Muscle of back (tissue), 11 donors: ENCODE measurements around the gene CDH26. TPM values are rescaled to one million over a fixed set of nuclear protein-coding genes. Genes with fewer than 3 reads are reported as not detected.
A peak's percentile ranks its signal among the peaks of the same experiment; 100 is the strongest.

Source experiments
- DNase-seq, 3 donors: peaks; one replicate each; pipeline versions ENCODE4 v3.0.0 to v3.0.0-alpha.2; 2013
- polyA plus RNA-seq, 10 donors: library from polyadenylated mRNA; unstranded; fragments of 120-200 nt; gene quantifications; one replicate each; pipeline ENCODE4 v1.2.1, GENCODE V29; 2013; ENCODE audit not compliant: insufficient read length in 10 of 10

The CDH26 gene
- polyA plus RNA-seq, 10 donors: 0.20 to 1.5 (median 0.77) TPM

DNA sequence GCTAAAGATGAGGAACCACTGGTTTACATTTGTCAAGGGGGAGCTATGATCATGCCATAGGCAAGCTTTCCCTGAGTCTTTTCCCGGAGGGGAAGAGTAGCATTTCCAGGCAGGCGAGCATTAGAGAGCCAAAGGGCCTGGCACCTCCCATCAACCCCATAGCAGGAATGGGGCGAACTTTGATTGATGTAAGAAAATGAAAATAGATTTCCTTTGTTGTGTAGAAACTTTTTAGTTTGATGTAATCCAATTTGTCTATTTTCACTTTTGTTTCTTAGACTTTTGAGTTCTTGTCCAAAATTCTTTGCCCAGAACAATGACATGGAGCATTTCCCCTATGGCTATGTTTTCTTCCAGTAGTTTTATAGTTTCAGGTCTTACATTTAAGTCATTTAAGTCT, 85.2 kb downstream of the CDH26 start:
- no peak for DNase-seq

DNA sequence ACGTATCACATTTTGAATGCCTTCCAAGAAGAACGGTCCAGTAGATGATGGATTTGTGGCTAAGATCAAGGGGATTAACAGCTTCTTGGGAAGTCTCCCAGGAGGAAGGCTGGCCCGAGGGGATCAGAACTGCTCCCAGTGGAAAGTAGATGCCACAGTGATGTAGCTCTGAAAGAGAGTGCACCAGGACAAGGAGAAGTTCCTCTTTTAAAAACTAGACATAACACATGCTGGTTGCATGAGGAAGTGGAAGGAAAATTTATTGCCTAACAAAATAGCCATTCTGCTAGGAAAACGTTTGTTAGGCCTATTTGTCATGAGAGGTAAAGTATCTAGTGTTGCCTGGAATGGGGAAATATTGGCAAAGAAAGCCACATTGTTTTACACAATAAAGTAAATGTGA, 87.8 kb downstream of the CDH26 start:
- no peak for DNase-seq

DNA sequence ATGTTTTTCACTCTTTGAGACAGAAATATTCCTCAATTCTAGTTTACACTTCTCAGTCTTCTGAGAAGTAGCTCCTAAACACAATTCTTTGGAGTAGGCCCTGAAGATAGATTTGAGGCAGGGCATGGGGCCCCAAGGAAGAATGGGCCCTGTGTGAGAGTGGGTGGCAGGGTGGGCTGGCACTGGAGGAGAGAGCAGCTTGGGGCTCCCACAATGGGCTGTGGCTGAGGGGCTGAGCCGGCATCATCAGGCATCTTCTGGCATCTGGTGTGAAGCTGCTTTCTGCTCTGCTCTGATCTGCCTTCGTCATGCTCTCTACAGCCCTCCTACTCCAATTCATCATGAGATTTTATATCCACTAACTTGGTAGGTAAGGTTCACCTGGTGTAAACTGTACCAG, 88.2 kb downstream of the CDH26 start:
- no peak for DNase-seq

DNA sequence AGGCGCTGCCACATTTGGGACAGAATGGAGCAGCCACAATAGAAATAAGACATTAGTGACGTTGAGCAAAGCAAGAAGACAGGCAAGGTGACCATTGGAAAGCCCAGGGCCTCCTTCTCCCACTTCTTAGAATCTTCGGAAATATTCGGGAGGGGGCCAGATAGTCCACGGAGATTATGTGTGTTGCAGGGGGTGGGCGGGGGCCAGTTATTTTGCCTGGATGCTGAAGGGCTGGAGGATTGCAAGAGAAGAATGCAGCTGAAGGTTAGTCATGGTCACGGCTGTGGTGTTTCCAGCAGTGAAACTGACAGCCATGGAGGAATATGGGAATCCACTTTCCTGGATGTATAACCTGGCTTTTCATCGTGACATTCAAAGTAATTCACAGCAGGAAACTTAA, 88.6 kb downstream of the CDH26 start:
- no peak for DNase-seq

DNA sequence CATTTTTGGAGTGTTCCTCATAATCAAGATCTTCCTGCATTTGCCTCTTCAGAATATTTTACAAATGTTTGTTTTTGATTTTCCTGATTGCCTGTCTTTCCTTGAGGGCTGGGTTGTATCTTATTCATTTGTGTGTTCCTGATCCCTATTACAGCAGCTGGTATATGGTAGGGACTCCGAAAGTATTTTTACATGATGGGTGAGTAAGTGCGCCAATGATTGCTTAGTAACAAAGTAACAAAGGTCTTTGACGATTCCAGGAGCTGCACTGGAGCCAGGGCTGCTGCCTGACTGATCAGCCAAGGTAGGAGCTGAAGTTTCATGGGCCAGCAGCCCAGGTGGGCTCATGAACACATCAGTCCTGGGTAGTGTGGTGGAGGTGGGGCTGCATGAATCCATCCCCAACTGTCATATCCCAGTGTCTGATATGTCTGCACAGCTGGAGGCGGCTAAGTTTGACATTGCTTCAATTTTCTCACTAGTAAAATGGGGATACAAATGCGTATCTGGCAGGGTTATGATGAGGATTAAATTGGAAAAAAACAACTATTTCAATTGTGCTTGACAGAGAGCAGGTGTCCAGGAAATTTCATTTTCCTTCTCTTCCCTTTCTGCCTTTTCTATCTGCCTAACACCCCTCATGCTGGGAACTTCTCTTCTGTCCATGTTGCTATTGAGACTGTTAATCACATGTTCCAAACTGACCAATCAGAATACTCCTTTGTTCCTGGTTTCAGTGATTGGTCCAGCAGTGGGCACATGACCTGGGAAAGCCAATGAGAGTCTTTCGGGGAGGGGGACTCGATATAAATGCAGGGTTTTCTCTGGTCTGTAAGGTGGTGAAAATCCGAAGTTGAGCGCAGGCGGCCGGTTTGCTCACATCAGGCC, 90.7 kb downstream of the CDH26 start:
- DNase-seq: peak in 2 of 3 donors; percentile 45 to 64

DNA sequence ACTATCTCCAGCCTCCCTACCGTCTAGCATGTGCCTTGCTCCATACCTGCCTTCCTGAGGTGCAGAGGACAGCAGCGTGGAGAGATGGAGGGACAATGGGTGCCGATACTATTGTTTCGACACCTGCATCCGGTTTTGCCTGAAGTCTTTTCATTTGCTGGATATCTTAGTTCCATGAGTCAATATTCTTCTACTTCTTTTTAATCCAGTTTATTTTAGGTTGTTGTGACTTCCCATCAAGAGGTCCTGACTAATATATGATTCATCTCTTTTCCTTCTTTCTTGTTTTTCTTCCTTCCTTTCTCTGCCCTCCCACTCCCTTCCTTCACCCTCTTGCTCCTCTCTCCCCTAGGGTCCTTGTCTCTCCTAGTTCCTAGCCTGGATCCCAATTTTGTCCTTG, 91.4 kb downstream of the CDH26 start:
- no peak for DNase-seq

DNA sequence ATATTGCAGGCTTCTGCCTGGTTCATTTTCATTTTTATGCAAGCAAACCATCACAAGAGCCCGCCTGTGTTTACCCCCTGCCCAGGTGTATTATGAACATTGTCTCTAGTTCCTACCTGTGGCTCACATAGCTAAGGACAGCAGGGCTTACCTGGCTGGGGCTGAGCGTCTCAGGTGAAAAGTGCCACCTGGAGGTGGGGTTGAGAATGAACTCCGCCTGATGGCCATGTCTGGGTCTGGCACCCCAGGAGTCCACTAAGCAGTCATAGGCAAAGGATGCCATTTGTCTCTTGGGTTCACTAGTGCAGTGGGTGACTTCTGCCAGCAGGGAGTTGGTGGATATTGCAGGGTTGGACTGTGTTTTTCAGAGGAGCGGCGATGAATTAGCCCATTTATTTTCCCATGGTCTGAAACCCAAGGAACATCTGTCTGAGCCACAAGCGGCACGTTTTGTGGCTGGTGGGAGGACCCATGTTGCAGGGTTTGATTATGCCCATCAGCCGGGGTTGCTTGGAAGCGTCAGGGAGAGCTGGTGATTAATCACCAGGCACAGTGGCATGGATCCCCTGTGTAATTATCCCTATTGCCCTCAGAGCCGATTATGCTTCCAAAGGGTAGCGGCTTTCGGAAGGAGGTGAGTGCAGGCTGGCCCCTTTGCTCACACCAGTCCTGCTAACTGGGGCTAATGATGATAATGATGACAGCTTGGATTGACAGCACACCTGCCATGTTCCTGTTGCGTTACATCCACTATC, 92.1 kb downstream of the CDH26 start:
- DNase-seq: no peak

DNA sequence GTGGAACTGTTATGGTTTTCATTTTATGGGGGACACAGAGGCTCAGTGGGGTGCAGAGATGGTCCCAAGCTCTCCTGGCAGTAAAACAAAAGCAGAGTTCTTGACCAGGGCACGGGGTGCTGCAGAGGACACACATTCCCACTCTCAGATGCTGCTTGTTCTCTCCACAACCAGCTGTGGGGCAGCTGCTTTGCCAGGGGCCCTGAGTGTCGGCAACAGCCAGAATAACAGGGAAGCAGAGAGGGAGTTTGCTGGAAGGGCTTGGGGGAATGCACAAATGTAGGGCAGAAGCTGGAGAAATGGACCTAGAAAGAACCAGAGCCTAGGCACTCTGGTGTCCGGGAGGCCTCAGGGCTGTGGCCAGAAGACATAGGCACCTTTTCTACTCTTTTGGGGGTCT, 93.7 kb downstream of the CDH26 start:
- DNase-seq: no peak

DNA sequence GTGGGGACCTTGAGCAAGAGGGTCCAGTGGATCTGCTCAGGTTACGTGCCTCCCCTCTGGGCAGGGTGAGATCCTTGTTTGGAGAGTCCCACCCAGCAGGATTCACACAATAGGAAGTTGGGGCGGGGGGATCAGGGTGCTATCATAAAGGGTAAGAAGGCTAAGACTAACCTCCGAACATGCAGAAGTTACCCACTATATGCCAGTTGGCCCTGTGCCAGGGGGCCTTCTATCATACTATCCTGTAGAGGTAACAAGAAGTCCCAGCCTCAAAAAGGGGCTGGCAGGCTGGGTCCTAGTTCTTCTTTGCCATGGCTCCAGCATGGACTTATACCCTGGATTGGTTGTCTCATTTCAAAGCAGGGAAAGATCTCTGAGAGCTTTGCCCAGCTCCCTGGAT, 94.1 kb downstream of the CDH26 start:
- DNase-seq: no peak

DNA sequence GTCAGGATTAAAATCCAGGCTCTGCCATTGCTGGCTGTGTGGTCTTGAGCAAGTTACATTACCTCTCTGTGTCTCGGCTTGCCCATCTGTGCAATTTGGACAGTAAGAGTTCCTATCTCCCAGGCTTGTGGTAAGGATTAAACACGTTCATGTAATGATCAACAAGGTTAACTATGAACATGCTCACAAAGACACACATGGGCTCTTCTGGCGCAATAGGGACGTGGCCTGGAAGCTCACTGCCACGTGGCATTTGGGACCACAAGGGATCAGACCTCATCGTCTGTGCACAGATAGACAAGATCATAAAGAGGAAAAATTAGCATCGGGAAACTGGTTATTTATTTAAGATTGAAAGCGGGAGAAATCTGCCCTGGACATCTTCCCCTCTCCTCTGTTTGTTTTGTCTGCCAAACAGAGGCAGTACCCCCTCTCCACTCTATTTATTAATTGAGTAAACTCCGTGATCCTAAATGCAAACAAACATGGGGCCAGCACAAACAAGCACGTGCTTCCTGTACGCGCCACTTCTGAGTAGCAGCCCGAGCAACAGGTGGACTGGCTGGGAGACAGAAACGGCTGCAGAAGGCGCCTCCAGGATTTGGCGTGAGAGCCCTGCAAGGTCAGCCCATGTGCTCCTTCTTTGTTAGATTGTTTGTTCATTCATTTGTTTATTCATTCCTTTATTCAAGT, 95.0 kb downstream of the CDH26 start:
- DNase-seq: no peak

DNA sequence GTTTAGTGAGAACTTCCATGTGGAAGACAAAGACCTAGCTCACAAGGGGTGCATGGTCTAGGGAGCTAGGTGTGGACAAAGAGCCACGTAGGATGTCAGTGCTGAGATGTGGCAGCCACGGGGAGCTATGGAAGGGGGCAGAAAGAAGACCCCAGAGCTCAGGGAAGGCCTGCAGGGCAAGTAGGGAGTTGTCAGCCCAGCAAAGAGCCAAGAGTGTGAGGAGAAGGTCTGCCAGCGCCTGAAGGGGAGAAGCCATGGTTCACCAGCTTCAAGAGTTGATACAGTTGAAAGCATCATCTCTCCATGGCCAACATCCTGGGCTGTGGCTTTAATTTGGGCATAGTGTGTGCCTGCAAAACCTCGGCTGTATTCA, 95.6 kb downstream of the CDH26 start:
- no peak for DNase-seq

DNA sequence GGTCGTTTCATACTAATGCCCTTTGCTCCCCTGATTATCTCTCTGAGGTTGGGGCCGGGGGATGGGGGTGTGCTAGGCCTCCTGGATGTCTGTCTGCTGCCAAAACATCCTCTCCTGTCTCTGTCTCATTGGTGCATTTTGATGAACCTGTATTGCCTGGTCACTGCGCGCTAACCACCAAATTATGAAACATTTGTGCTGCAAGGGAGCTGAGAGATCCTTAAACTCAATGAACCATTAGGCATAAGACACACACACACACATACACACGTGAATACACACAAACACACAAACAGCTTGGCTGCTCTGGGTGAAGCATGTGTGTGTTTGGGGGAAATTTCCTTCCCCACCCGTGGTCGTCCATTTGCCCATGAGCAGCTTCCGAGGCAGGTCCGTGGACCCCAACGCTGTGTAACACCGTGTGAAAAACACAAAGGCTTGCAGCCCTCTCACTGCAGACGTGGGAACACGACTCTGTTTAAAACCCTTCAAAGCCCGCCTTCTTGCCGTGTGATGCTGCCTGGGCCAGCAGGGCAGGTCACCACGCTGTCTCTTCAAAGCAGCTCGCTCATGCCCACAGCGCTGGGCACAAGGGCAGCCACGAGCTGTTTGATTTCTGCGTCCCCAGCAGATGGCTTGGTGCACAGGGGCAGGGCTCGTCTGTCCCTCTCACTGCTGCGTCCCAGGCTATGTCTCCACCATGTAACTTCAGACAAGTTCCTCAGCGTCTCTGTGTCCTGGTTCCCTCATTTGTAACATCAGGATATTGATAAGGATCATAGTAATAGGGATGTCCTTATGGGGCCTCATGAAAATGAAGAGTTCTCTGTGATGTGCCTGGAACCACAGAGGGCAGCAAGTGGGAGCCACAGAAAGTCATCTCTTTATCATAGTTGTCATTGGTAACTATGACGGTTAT, 96.8 kb downstream of the CDH26 start:
- DNase-seq: no peak

DNA sequence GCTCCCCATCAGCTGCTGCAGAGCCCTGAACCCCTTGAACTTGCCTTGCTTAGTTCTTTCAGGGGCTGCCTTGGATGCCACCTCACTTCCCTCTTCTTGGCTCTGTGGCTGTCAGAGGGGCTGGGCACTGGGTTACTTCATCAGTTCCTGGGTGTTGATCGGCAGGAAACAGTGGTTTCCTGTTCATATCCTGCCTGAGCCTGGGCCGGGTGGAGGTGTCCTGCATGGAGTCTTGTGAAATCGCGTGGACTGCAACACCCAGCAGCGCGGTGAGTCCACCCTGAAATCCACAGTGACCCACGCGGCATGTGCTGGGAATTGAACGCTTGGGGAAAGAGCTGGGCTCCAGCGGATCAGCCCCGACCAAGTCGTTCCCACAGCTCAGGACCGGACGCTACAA, 97.5 kb downstream of the CDH26 start:
- no peak for DNase-seq

DNA sequence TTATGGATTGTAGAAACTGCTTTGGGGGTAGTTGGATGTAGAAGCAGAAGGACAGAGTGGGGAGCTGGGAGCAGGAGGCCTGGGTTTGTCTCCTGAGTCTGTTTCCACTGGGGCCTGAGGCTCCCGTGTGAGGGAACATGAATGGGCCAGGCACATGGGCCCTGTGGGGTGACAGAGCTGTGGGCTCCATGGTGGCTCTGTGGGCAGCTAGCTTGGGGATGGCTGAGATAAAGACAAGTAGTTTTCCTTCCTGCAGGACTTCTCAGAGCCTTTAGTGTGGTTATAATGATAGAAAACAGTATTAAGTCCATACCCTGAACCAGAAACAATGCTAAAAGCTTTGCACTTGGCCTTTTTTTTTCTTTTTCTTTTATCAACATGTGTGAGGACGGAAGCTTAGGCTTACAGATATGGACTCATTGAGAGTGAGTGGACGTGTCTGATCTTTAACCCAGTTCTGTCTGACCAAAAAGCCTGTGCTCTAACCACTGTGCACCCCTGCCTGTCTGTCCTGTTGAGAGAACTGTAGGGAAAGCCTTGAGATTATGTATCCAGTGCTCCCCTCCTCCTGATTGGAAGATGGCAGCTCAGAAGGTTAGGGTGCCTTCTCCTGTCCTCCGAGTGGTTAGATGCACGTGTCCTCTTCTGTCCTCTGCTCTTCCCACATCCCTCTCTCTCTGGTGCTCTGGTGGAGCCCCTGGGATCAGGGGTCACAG, 98.3 kb downstream of the CDH26 start:
- DNase-seq: no peak

DNA sequence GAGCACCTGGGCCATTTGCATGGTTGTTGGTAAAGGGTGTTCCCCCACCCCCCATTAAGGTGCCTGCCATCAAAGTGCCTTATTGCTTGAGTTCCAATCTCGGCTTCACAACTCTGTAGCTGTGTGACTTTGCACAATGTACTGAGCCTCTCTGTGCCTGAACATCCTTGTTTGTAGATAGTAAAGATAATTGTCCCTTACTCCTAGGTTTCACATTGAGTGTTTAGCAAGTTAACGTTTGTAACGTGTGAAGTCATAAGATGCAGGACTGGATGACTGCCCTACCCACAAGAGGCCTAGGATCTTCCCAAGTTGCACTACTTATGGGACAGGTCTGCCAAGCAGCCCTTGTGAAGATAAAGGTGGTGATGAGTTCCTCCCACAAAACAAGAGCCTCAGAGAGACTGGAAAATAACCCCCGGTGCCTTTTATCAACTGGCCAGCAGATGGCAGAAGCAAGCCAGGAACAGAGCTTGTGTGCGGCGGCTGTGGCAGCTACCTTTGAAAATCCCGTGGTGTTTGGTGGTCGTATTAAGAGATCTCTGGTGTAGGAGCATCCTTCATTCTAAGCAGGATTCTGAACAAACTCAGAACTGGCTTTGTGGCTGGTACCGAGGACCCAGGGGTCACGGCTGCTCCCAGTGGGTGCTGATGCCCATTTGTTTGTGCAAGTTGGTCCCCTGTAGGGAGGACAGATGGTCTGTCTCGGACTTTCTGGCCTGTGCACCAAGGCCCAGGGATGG, 99.1 kb downstream of the CDH26 start:
- DNase-seq: peak; percentile 67 to 84 (median 76)

DNA sequence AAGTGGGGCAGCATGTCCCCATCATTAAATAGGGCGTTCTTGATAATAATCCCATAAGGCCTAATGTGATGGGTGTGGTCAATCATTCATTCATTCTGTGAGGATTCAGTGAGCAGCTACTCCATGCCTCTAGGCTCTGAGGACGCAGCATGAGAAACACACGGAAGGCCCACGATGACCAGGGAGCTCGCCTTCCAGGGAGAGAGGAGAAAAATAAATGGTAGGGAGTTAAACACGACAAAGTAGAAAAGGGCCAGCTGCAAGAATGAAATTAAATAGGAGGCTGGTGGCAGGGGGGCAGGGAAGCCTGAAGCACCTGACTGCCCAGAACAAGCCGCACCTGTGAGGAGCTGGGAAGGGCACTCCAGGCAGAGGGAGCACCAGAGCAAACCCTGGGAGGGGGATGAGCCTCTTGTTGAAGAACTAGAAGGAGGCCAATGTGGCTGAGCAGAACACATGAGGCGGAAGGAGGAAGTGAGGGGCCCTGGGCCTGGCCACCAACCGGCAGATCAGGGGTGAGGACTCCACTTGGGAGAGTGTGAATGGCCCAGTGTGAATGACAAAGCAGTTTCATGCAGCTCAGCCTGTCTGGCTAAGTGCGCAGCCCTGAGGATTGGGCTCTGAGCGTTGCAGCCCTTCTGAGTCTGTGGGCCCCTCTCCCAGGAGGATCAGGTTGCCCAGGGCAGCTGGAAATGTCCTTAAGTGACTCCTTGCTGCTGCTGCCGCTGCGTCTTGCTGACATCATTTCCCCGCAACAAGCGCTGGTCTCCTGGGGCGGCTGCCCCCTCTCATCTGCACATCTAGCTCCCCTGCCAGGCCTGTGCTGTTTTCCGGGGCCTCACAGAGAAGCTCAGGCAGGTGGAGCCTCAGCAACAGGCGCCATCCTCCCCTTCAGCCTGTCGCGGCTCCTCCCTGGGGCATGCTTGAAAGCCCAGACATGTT, 99.9 kb downstream of the CDH26 start:
- peak; percentile 56 to 74 (median 65) for DNase-seq

DNA sequence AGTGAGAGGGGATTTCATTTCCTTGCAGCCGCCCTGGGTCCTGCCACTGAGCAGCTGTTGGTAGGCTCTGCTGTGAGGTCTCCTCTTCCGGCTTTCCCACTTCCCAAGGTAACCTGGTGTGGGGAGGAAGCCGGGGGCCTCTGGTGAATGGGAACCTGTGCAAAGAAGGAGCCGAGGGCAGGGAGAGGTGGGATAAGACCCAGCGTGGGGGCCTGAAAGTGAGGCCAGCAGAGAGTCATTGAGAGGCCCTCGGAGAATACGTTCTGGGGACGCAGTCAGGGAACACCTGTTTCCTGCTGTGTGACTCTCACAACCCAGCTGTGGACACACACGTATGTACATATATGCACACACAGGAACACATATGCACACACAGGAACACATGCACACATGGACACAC, 100.7 kb downstream of the CDH26 start:
- no peak for DNase-seq

DNA sequence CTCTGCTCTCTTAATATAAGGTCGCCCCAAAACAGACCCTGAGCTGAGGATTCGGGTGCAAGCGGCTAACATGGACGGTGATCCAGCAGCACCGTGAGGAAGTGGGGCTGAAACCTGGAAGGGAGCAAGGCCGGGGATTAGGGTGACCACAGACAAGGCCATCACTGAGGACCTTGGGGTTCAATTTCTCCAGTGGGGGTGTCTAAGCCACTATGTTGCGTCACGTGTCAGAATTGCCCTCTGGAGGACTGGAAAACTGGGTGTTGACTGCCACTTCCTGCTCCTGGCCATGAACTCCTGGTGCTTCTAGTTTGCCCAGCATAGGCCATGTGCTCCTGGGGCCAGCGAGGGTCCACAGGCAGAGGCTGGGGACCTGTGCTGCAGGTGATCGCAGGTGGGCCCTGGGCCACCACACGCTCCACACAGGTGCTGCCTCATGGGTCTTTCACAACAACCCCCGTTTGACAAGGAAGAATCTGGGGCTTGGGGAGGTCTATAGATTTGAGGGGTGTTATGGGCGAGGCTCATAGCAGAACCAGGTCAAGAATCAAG, 101.9 kb downstream of the CDH26 start:
- no peak for DNase-seq

DNA sequence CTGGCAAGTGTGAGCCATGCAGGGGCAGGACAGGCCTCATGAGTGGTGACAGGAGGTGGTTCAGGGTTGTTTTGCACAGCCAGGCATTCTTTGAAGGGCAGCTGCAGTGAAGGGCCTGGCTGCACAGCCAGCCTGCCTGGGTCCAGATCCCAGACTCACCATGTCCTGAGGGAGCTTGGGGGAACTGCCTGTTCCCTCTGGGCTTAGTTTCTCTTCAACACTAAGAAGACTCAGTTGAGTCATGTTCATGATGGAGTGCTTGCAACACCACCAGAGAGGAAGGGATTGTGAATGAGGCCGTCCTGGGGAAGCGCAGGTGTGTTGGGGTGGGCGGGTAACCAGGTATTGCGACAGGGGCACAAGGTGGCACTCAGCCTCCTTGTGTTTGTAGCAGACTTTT, 102.4 kb downstream of the CDH26 start:
- no peak for DNase-seq
